ENCODE measurements around the gene MRPL19. TPM values are rescaled to one million over a fixed set of nuclear protein-coding genes. Genes with fewer than 3 reads are reported as not detected.

Gene MRPL19
- total RNA-seq, 1 donor from 2014 or later, result 56.8 TPM

Small RNA genes within 50 kb of the gene (small RNA-seq; reads per million reads assigned to genes)
- not detected for gene RF00012 (ENCODE audit: low replicate concordance)

Other genes with a start within 250 kb of the MRPL19 start
- gene EVA1A, start 85.8 kb upstream of the MRPL19 start, total RNA-seq, result 9.7 TPM
- gene GCFC2, start 64.1 kb downstream of the MRPL19 start, total RNA-seq, result 33.0 TPM